HFF-Myc (cell line): ENCODE data around the gene SGCE.

Experiments
- DNase-seq: peaks from one replicate; pipeline ENCODE4 v3.0.0-alpha.2; 2011; ENCODE audit warnings: low read depth; ENCODE audit errors: extremely low read depth
- H3K4me3 ChIP-seq: replicated peaks from 2 replicates; pipeline ENCODE4 v1.5.1; 2011; ENCODE audit warnings: low read depth, mild to moderate bottlenecking, control low read depth, low read length
- TF ChIP-seq, protein P1 (sequence below): IDR thresholded peaks from 2 replicates; pipeline ENCODE4 v1.5.1; 2012; ENCODE audit warnings: mild to moderate bottlenecking, low read depth, low read length, control low read depth; ENCODE audit errors: missing control alignments

Gene SGCE

DNA sequence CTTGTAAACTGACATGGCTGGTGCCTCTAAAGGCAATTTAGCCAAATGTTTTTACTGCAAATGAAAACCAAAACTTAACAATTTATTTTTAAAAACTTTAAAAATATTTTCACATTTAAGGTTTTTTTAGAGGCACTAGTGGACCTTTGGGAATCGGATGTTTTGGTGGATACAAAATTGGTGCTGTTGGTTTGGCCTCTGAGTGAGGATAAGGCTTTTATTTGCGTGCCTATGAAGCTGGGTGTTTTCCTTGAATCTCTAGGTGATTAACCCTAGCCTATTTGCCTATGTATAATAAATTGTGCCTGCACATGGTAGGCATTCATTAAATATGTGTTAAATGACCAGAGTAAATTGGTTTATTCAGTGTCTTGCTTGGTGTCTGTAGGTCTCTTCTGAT lies 2.9 kb upstream of the SGCE start:
- DNase-seq, result no peak
- TF ChIP-seq, protein P1, sequence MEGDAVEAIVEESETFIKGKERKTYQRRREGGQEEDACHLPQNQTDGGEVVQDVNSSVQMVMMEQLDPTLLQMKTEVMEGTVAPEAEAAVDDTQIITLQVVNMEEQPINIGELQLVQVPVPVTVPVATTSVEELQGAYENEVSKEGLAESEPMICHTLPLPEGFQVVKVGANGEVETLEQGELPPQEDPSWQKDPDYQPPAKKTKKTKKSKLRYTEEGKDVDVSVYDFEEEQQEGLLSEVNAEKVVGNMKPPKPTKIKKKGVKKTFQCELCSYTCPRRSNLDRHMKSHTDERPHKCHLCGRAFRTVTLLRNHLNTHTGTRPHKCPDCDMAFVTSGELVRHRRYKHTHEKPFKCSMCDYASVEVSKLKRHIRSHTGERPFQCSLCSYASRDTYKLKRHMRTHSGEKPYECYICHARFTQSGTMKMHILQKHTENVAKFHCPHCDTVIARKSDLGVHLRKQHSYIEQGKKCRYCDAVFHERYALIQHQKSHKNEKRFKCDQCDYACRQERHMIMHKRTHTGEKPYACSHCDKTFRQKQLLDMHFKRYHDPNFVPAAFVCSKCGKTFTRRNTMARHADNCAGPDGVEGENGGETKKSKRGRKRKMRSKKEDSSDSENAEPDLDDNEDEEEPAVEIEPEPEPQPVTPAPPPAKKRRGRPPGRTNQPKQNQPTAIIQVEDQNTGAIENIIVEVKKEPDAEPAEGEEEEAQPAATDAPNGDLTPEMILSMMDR, result no peak
- peak overlapping the region; percentile 34 for H3K4me3 ChIP-seq

DNA sequence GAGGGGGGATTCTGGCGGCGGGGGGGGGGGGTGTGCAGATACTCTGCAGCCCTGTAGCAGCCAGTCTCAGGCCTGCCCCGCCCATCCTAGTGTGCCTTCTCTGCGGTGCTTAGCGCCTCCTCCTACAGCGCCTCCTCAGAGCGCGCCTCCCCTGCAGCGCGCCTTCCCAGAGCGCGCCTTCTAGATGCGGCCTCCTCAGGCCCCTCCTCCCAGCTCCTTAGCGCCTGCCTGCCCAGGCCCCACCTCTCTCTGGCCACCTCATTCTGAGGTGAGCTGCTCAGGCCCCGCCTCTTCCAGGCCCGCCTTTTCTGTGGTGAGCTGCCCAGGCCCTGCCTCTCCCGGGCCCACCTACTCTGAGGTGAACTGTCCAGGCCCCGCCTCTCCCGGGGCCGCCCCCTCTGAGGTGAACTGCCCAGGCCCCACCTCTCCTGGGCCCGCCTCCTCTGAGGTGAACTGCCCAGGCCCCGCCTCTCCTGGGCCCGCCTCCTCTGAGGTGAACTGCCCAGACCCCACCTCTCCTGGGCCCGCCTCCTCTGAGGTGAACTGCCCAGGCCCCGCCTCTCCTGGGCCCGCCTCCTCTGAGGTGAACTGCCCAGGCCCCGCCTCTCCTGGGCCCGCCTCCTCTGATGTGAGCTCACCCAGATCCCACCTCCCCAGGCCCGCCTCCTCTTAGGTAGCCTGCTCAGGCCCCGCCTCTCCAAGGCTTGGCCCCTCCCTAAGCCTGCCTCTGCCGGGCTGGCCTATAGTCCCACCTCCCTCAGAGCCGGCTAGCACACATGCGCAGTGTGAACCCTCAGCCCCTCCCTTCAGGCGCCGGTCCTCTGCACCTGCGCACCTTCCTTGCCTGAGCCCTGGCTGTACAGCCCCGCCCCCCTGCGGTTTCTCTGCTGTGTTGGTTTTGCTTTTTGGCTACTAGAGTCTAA lies 2.1 kb upstream of the SGCE start:
- DNase-seq, result peak; percentile 73
- peak overlapping the region; percentile 58 for H3K4me3 ChIP-seq
- TF ChIP-seq, protein P1, result no peak

DNA sequence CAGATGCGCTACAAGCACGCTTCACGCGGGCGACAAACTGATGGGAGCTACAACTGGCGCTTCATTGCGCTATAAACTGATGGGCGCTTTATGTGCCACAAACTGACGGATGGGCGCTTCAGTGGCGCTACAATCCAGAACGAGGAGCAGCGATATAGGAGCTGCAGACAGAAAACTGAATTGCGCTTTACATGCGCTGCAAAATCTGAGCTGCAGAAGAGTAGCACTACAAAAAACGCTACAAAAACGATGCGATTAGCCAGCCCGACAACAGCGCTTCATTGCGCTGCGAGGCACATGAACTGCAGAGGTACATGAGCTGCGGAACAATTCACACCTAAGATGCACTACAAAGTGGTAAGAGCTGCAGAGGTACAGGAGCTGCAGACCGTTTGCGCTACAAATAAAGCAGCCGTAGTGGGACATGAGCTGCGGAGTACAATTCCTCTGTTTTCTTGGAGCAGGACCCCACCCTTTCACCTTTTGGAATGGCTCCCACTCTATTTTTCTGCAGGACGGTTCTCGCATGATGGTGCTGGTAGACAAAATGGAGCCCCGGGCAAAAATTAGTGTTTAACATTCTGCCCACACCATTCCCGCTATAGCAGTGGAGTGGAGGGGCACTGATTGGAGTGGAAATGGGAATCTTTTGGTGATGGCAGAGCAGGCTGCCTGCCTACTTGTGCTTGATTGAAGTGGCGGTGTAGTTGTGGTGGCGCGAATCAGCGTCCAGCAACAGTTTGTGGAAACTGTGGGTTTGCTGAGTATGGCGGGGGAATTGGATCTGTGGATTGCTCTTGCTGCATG lies 1.2 kb upstream of the SGCE start:
- TF ChIP-seq, protein P1, result no peak
- no peak for DNase-seq
- H3K4me3 ChIP-seq, result peak overlapping the region; percentile 58

DNA sequence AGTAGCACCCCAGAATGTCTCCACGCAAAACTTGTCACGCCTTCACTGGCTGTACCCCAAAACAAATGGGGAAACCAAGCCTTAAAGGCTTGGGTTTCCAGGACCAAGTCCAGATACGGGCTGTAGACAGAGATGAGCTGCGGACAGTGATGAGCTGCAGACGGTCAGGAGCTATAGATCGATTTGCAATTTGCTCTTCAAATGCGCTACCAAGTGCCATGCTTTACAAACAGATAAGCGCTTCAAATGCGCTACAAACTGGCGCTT lies 658 bp upstream of the SGCE start:
- TF ChIP-seq, protein P1, result no peak
- no peak for DNase-seq
- peak overlapping the region; percentile 58 for H3K4me3 ChIP-seq

DNA sequence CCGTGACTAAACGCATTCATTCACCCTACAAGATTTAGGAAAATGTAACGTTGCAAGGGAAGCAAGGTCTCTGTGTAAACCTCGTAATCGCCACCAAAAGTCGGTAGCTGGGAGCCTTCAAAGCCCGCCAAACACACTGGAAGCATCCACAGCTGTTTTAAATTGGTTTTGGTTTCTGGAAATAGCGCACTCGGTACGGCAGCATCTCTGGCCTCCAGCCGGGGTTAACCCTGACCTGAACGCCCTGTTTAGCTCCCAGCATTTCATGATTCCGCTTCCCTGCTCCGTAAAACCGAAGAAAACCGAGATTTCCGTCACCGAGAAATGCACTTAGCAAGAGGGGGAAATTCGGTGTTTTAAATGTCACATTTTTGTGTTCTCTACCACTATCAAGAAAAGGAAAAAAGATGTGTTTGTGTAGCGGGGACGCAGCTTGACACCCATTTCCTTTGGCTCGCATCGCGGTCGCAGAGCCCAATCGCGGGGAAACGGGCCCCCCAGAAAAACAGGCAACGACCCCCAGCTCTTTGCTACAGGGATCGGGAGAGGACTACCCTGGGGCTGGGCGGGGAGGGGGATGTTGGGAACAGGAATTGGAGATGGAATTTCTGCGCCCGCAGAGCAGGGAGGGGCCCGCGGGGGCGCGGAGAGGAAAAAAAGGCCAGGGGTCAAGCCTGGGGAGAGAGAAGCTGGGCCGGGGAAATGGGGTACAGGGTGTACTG lies 646 bp downstream of the SGCE start:
- DNase-seq, result no peak
- TF ChIP-seq, protein P1, result no peak
- peak overlapping the region; percentile 58 for H3K4me3 ChIP-seq

DNA sequence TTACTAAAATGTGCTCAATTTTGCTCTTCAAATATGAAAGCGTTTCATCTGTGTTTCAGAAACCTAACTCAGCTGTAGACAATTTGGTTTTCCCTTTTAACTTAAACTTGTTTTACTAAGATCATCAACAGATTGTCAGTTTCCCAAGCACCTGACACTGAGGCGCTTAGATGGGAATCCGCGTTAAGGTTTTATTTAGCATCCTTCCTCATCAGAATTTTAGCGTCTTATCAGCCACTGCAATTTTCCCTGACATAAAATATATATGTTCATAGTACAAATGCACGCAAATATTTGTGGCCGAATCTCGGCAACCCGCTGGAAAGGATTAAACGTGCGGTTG lies 1.2 kb downstream of the SGCE start:
- H3K4me3 ChIP-seq, result peak overlapping the region; percentile 58
- TF ChIP-seq, protein P1, result no peak

More for the DNA sequence above, 1.2 kb downstream of the SGCE start:
- no peak for DNase-seq
